ENCODE results near the gene KRT36.

The KRT36 gene

GRCh38 chr17:41480136-41480535 lies 9.6 kb downstream of the KRT36 start:
- FAIRE-seq, result no peak
- no peak for DNase-seq (ENCODE audit: insufficient read length, low spot score)

DNA sequence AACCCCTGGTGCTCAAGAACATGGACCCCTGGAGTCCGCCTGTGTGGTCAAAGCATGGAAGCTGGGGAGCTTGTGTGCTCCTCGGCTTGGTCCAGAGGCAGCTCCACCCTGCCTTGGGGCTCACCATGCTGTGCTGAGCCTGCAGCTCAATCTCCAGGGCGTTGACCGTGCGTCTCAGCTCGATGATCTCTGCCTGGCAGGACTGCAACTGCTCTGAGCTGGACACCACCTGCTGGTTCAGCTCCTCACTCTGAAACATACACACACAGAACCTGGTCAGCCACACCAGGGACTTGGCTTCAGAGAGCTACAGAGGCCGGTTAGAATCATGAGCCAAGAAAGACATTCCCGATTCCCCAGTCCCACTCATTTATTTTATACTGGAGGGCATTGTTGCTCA lies 11.5 kb downstream of the KRT36 start:
- FAIRE-seq, result no peak

DNA sequence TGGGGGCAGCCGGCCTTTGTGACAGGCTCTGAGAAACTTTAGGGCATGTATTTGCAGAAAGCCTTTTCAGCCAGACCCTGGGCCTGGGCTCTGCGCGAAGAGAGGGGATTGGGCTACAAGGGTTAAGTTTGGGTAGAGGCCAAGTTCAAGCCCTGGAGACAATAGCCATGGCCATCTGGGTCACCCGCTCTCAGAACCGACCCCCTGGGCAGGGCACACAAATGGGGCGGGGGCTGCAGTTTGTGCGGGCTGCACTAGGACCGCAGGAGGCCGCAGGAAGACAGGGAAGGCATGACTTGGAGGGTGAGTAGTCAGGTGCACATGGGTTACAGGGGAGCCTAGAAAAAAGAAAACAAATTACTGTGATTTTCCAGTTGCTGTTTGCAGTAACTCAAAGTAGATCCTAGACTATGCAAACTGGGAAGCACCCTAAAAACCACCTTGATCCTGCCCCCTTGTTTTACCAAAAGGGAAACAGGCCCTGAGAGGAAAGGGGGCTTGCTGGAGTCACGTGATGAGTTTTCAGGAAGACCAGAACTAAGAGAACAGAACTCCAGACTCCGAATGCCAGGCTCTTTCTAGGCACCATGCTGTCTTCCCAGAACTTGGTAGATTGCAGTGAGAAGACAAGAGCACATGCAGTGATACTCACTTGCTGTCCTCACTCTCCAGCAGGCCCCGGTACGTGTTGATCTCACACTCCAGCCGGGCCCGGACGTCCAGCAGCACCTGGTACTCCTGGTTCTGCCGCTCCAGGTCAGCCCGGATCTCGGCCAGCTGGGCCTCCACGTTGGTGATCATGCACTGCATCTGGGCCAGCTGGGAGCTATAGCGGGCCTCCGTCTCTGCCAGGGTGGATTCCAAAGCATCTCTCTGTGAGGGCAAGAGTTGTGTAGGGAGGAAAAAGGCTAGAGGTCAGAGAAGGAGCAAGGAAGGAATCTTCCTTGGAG lies 12.6 kb downstream of the KRT36 start:
- no peak for FAIRE-seq
- no peak for DNase-seq (ENCODE audit: insufficient read length, low spot score)

More for the DNA sequence above, 11.5 kb downstream of the KRT36 start:
- no peak for DNase-seq (ENCODE audit: insufficient read length, low spot score)

DNA sequence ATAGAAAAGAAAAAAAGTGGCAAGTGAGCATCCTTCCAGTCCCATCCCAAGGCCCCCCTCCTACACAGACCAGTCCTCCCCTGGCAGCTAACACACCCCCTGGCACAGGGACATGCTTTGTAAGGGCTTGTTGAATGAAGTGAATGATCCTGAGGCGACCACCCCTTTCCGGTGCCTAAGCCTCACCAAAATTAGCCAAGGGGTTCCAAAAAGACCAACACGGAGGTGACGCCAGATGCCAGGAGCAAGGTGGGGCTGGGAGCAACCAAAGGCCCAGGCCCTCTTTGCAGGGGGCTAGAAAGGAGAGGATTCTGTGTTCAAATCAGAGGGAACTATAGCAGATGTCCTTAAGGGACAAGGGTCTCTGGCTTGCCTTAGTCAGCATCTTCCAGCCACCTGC lies 14.3 kb downstream of the KRT36 start:
- DNase-seq (ENCODE audit: insufficient read length, low spot score) (no peak), FAIRE-seq (no peak)

- FAIRE-seq (no peak), DNase-seq (ENCODE audit: insufficient read length, low spot score) (no peak)
These were observed 14.8 kb downstream of the KRT36 start for GRCh38 chr17:41474863-41475262.

GRCh38 chr17:41468346-41468745 lies 21.4 kb downstream of the KRT36 start:
- DNase-seq (ENCODE audit: insufficient read length, low spot score), result no peak
- no peak for FAIRE-seq

DNA sequence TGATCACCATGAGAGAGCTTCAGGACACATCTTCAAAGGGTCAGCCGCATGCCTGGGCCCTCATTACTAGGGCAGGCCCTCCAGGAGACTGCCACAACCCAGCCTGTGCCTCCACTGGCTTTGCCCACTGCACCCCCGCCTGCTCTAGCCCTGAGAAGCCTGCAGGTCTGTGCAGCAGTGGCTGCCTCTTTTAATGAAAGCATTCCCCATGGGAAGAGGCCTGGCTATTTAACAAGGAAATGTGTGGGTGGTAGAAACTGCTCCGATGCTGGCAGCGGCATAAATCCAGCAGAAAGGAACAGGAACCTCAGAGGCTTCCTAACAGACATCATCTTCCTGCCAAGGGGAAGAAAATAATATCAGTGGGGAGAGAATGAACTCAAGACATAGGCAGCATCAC lies 22.1 kb downstream of the KRT36 start:
- DNase-seq (ENCODE audit: insufficient read length, low spot score) (no peak), FAIRE-seq (no peak)

GRCh38 chr17:41466988-41467387 lies 22.7 kb downstream of the KRT36 start, which contains the start of gene KRT32:
Gene KRT32, minus strand, starts transcription at chr17:41467386. Its CDS starts 61 bp downstream, at chr17:41467325.
- FAIRE-seq (no peak), DNase-seq (ENCODE audit: insufficient read length, low spot score) (no peak)

GRCh38 chr17:41464682-41465081 lies 25.0 kb downstream of the KRT36 start:
- FAIRE-seq (no peak), DNase-seq (ENCODE audit: insufficient read length, low spot score) (no peak)

- no peak for DNase-seq (ENCODE audit: insufficient read length, low spot score)
- no peak for FAIRE-seq
These were observed 25.5 kb downstream of the KRT36 start for GRCh38 chr17:41464173-41464572.

GRCh38 chr17:41463746-41464145 lies 26.0 kb downstream of the KRT36 start:
- no peak for DNase-seq (ENCODE audit: insufficient read length, low spot score)
- FAIRE-seq, result no peak

- DNase-seq (ENCODE audit: insufficient read length, low spot score) (no peak), FAIRE-seq (no peak)
These were observed 27.0 kb downstream of the KRT36 start for GRCh38 chr17:41462705-41463104.

DNA sequence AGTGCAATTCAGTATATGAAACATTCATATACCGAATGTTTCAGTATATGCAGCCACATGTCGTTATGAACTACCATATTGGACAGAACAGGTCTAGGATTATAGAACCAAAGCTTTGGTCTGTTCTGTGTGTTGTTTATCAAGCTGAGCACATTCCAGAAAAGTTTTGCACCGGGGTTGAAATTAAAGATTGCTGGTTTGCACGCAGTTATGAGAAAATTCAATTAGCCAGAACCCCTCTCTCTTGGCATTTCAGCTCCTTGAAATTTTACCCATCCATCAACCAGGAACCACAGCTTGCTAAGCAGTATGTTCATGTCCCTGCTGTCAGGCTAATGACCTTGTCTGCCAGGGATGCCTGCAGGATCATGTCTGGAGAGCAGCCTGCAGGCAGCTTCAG lies 32.0 kb downstream of the KRT36 start:
- DNase-seq (ENCODE audit: insufficient read length, low spot score), result no peak
- no peak for FAIRE-seq

GRCh38 chr17:41456204-41456603 lies 33.5 kb downstream of the KRT36 start:
- FAIRE-seq (no peak), DNase-seq (ENCODE audit: insufficient read length, low spot score) (no peak)

- FAIRE-seq, result no peak
- DNase-seq (ENCODE audit: insufficient read length, low spot score), result no peak
These were observed 34.5 kb downstream of the KRT36 start for GRCh38 chr17:41455236-41455635.

DNA sequence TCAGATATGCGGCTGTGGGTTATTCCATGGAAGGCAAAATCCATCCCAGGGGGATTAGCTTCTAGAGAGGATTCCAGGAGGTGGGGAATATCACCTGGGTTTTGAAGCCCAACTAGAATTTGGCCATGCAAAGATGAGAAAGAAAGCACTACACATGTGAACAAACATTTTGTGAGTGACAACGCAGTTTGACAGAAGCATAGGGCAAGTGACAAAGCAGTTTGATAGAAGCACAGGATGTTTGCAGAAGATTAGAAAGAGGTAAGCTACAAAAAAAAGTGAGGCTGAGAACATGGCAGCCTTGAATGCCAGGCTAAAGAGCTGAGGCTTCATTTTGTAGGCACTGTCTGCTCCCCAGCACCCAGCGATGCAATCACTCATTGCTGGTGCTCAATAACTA lies 36.6 kb downstream of the KRT36 start:
- FAIRE-seq (no peak), DNase-seq (ENCODE audit: insufficient read length, low spot score) (no peak)

DNA sequence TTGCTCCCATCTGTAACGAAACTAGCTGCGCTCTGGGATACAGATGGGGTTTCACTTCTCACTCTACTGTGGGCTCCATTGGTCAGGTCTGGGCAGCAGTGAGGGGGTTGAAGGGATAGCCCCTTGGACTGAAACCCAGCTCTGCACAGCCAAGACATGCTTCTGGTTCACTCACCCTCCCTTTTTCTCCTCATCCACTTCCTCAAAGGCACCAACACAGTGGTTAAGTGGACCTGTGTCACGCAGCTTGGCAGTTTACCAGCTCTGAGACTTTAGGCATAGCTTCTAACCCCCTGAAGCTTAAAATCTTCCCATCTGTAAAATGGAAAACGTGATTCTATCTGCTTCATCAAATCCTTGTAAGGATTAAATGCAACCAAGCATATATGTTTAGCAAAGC lies 37.4 kb downstream of the KRT36 start:
- no peak for FAIRE-seq

GRCh38 chr17:41451154-41451728 lies 38.5 kb downstream of the KRT36 start:
- no peak for DNase-seq (ENCODE audit: insufficient read length, low spot score)
- FAIRE-seq, result no peak

More for the DNA sequence above, 37.4 kb downstream of the KRT36 start:
- DNase-seq (ENCODE audit: insufficient read length, low spot score), result no peak

GRCh38 chr17:41449008-41449407 lies 40.7 kb downstream of the KRT36 start:
- FAIRE-seq, result no peak
- no peak for DNase-seq (ENCODE audit: insufficient read length, low spot score)

DNA sequence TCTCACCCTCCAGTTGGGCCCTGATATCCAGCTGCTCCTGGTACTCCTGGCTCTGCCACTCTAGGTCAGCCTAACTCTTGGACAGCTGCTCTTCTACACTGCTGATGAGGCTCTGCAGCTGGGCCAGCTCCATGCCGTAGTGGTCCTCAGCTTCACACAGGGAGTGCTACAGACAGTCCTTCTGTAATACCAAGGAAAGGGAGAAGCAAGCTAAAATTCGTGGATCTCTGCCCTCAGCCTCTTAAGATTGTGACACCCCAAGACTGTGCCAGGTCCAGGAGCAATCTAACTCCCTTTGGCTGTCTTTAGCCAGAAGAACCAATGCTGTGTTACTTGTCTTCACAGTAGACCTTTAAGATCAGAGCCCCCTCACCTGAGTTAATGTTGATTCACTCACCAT lies 41.2 kb downstream of the KRT36 start:
- DNase-seq (ENCODE audit: insufficient read length, low spot score) (no peak), FAIRE-seq (no peak)

- FAIRE-seq (no peak), DNase-seq (ENCODE audit: insufficient read length, low spot score) (no peak)
These were observed 42.9 kb downstream of the KRT36 start for GRCh38 chr17:41446806-41447205.

DNA sequence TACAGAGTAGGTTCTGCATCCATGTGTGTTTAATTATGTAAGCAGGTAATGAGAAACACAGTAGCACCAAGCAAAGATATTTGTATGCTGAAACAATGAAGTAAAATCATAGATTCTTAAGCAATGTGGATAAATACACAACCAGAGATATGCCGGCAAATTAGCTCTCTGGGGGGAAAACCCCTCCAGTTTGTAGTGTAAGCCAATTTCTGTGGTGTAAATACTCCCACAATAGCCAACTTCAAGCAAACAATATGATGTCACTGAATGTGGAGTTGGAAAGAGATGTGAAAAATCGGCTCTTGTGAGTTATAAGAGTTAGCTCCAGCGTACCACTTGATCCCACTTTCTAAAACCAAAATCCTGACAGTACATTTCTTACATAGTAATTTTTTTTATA lies 45.1 kb downstream of the KRT36 start:
- FAIRE-seq (no peak), DNase-seq (ENCODE audit: insufficient read length, low spot score) (no peak)

Measured in GM19239 (cell line).